Stimulated activated CD8-positive, alpha-beta memory T cell treated with anti-CD3 and anti-CD28 coated beads, Interleukin-12 subunit alpha, Interleukin-12 subunit beta, amount 100 ng/mL, for 1 hour (primary cell): ENCODE measurements around the gene DOCK11.
"Not testable (repeated sequence)": the region's sequence is repeated elsewhere in the genome, so short reads cannot be mapped to it uniquely, and the experiment has no call there.

Experiments used
- DNase-seq: peaks from one replicate; pipeline ENCODE4 v3.0.0-alpha.2; 2020; ENCODE audit warnings: low read depth

DOCK11 gene

DNA sequence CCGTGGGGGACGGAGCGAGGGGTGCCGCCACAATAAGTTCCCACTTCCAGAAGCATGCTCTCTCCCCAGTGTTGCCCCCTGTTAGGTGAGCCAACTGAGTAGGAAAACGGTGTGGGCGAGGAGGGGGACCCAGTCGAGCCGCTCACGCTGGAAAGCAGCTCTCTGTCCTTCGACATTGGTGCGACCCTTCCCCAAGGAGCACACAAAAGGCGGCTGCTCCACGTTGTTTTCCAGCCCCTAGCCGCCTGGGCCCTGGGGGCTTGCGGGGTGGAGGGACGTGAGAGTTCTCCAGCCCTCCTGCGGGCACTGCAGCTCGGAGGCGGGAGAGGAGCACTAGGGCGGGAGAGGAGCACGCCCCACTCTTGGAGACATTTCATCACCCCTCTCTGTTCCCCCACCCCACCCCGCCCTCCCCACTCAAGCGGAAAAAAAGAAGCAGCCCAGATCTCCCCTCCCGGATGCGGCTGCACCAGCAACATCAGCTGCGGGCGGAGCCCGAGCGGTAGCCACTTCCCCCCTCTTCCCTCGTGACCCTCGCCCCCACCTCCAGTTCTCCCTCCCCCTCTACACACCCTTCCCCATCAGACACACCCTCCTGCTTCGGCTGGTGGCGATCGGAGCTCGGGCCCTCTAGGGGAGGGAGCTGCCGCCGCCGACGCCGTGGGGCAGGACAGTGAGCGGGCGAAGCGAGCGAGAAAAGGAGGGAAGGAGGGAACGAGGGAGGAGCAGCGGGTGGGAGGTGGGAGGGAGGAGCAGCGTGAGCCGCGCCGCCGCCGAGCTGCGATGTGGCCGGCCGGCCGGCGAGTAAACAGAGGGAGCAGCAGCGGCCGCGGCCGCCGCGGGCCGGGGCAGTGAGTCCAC lies at the start of gene DOCK11:
TSS of gene DOCK11 (plus strand) at position 755 of the 861 bp plus-strand sequence. CDS start 157 bp downstream, outside the sequence.
- DNase-seq: peak; percentile 69

DNA sequence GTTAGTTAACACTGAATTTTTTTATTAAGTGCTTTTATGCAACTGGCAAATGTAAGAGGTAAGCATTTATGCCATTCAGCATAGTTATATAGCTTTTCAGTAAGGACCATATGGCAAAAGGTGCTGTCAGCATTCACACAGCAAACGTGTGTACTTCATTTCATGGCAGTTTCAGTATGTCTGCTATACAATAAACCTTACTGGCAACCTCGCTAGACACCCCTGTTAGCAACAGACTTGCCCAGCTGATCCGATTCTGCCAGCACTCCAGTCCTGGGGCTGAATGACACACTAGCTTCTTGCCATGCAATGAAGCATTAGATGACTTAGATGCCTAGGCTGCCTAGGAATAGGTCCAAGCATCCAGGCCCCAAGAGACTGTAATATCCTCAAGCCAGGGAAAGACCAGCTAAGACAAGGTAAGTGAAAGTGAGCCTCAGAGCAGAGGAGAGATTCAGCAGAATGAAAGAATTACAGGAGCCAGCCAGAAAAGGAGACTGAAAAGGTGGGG lies 47.3 kb upstream of the DOCK11 start:
- DNase-seq: no peak

DNA sequence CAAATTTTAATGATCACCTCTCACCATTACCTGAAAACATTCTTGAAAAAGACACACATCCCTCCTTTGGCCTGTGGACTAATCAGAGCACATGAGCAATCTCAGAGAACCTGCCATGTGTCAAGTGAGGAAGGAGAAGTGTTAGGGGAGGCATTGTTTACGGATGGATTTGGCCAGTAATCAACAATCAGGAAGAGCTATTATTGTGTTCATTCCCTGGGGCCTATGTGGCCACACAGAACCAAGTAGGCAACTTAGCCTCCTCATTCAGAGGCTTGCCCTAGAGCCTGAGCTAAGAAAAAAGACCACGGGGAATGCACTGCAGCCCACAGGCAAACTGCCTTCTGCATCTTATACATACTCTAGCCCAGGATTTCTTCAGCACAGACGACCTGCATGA lies 40.6 kb upstream of the DOCK11 start:
- no peak for DNase-seq

DNA sequence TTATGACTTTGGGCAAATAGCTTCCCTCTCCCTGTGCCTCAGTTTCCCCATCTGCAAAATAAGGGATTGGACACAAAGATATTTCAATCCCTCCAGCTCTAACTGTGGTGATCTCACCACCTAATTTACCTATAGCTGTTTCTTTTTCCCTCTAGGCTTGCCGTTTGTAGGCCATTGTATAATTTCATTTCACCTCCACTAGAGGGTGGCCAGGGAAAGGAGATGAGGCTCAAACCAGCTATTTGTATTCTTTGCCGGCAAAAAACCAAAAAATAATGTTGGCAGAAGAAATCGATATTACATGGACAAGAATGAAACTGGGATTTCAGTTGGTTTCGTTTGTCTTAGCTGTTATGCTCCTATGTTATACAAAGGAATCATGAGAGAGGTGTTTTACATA lies 36.1 kb upstream of the DOCK11 start:
- peak; percentile 0 for DNase-seq

DNA sequence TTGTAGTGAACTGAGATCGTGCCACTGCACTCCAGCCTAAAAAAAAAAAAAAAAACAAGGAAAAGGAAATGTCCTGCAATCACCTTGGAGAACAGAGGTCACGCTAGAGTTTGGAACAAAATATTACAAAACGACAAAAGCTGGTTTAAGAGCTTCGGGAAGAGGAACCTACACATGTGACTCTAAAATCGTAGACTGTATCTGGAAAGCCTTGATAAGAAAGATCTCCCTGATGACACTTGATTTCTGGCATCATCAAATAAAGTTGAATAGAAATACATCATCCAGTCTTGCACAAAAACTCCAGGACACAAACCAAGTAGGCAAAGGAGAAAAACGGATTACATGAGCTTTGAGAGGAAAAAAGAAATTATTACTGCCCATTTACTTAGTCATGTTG lies 31.1 kb upstream of the DOCK11 start:
- no peak for DNase-seq

DNA sequence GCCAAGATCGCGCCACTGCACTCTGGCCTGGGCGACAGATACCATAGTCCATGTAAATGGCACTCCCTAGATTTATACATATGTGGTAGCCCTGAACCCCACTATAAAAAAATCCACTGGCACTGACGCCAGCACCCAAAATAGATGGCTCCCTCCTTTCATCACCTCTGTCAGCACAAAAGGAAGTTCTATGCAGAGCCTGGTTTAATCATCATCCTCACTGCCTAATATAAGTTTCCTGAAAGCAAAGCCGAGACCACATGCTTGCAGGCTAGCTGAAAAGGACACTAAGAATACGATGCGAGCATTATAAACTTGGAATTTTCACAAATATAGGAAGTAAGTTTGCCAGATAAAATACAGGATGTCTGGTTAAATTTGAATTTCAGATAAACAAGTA lies 27.5 kb upstream of the DOCK11 start:
- no peak for DNase-seq

DNA sequence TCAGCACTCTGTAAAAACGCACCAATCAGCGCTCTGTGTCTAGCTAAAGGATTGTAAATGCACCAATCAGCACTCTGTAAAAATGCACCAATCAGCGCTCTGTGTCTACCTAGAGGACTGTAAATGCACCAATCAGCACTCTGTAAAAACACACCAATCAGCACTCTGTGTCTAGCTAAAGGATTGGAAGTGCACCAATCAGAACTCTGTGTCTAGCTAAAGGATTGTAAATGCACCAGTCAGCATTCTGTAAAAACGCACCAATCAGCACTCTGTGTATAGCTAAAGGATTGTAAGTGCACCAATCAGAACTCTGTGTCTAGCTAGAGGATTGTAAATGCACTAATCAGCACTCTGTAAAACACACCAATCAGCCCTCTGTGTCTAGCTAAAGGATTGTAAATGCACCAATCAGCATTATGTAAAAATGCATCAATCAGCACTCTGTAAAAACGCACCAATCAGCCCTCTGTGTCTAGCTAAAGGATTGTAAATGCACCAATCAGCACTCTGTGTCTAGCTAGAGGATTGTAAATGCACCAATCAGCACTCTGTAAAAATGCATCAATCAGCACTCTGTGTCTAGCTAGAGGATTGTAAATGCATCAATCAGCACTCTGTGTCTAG lies 24.8 kb upstream of the DOCK11 start:
- not testable (repeated sequence) for DNase-seq

DNA sequence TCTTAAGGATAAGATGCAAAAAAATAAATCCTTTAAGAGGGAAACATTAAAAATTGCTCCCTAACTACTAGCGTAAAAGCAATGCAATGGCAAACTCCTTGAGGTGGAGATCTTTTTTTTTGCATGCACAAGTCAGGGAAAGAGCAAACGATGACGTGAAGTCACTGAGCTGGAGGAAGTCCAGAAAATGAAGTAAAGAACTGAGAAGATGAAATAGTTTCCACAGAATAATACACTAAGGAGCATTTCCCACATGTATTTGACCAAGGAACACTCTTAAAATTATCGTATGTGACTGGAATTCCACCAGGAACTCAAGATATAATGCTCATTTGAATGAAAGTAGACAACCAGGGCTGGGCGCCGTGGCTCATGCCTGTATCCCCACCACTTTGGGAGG lies 21.0 kb upstream of the DOCK11 start:
- no peak for DNase-seq

DNA sequence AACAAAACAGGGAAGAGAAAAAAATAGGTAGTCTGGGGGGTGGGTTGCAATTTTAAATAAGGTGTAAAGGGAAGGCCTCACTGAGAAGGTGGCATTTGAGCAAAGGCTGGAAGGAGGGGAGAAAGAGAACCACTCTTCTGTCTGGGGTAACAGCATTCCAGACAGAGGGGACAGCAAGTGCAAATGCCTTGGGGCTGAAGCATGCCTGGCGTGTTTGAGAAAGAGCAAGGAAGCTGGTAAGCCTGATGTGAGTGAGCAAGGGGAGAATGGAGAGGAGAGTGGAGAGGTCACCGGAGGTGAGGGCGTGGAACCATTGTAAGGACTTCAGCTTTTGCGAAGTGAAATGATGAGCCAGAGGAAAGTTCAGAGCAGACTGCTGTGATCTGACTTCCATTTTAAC lies 19.7 kb upstream of the DOCK11 start:
- no peak for DNase-seq

DNA sequence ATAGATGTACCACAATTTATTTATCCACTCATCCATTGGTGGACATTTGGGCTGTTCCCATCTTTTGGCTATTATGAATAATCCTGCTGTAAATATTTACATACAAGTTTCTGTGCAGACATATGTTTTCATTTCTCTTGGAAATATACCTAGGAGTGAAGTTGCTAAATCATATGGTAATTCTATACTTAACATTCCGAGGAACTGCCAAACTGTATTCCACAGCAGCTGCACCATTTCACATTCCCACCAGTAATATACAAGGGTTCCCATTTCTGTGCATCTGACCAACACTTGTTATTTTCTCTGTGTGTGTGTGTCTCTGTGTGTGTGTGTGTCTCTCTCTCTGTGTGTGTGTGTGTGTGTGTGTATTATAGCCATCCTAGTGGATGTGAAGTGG lies 15.4 kb upstream of the DOCK11 start:
- DNase-seq: no peak

DNA sequence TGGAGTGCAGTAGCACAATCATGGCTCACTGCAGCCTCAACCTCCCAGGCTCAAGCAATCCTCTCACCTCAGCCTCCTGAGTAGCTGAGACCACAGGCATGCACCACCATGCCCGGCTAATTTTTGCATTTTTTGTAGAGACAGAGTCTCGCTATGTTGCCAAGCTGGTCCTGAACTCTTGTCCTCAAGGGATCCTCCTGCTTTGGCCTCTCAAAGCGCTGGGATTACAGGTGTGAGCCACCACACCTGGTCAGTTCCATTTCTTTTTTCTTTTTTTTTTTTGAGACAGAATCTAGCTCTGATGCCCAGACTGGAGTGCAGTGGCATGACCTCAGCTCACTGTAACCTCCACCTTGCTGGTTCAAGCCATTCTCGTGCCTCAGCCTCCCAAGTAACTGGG lies 13.2 kb upstream of the DOCK11 start:
- not testable (repeated sequence) for DNase-seq

DNA sequence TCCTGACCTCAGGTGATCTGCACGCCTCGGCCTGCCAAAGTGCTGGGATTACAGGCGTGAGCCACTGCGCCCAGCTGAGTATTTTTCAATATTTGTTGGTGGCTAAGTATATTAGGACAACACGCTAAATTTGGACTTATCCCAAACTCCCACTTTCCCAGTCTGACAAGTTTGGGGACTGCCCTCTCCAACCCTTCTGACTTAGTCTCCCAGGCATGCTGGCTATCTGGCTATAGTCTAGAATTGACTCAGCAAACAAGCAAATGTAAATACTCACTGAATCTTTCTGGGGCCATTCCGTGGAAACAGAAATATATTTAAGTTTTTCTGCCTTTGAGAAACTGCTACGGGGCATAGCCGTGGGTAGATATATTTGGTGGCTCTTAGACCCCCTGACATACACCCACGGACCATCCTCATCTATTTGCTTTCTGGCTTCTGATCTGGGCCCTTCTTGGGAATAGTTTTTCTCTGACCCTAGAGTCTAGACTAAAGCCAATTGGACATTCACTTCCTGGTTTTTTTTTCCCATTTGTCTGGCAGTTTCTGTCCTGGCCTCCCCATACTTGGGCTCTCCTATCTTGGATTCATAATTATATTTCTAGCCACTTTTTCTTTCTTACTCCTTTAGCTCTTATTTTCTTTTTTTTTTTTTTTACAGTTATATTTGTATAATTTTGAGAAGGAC lies 11.3 kb upstream of the DOCK11 start:
- DNase-seq: no peak

DNA sequence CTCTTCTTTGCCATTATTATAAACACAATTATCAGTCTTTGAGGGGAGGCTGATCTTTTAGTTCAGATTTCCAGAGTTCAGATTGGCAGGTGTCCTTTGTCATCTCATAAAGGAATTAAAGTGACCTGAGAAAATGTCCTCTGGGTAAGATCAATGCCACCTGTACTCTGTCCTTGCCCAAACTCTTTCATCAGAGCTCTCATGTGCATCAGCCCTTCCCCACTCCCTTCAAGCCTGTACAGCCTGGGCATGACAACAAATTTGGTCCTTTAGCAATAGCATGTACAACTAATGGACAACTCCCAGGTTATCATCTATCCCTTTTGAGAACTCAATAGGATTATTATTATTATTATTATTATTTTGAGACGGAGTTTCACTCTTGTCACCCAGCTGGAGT lies 8.9 kb upstream of the DOCK11 start:
- not testable (repeated sequence) for DNase-seq

DNA sequence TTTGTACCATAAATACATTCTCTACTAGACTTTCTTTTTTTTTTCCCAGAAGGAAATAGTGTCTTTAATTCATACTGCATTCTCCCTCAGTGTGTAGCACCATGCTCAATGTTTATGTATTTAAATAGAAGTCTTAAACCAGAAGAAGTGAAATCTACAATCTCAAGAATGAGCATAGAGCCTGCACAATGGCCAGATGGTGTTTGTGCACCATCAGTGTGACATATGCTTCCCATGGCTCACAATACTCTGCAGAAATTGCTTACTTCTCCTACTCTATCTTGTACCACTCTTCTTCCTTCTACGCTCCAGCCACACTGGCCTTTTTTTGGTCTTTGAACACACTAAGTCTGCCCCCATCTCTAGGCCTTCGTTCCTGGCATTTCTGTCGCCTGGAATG lies 2.6 kb upstream of the DOCK11 start:
- no peak for DNase-seq

DNA sequence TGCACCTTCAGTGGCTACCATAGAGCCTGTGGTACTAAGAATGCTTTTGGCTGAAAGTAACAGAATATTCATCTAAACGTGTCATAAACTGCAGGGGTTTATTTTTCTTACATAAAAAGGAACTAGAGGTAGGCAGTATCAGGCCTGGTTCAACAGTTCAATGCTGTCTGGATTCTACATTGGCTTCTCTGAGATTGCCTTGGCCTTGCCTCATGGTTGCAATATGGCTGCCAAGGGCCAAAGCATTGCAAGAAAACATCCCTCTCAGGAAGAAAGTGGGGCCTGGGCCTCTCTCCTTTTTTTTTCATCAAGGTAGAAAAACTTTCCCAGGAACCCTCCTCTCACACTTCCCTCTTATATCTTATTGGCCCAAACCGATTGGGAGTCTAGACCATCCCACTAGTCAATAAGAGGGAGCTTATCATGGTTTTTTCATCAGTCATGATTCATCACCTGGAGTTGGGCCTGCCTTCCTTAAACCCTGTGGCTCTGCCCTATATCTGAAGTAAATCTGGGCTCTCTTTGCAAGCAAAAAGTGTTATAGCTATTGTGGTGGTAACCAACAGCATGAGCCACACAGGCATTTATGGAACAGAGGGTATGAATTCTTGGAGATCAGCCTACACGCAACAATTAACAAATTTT lies 1.8 kb upstream of the DOCK11 start:
- DNase-seq: no peak

DNA sequence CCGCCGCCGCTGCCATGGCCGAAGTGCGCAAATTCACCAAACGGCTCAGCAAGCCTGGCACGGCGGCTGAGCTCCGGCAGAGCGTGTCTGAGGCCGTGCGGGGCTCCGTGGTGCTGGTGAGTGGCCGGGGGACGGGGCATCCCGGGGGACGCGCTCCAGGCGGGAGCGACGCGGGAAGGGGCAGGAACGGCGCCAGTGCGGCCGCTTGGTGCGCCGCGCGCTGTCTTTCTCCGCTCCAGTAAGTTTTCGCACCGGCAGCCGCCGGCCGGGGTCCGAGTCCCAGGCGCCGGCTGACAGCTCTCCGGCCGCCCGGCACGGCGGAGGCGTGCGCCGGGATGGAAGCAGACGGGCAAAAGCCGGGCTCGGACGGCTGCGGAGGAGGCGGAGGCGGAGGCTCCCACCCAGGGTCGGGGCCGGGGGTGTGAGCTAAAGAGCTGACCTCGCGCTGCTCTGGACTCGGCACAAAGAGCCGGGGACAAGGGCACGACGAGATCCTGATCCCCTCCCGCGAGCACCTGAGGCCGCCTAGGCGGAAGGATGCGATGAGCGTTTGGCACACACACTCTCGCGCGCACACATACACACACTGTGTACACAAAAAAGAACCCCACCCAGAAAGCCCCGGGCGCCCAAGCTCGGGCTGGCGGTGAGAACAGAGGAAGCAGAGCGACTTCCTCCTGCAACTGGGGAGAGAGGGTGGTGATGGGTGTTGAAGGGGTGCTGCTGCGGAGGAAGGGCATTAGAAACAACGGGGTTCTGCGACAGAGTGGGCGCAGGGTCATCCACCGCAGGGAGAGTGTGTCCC lies 545 bp downstream of the DOCK11 start:
- DNase-seq: peak; percentile 64

DNA sequence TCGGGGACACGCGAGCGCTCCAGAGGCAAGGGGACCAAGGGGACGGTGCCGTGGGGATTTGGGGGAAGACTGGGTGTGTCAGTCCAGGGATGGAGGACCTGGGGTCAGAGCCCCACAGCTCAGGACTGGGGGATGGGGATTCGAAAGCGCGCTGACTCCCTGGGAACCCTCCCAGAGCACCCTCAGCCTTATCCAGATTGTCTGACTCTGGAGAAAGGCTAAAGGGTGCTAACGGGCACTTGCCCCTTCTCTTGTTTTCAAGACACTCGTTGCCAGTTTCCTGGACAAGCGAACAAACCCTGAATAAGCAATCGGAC lies 1.1 kb downstream of the DOCK11 start:
- DNase-seq: no peak

DNA sequence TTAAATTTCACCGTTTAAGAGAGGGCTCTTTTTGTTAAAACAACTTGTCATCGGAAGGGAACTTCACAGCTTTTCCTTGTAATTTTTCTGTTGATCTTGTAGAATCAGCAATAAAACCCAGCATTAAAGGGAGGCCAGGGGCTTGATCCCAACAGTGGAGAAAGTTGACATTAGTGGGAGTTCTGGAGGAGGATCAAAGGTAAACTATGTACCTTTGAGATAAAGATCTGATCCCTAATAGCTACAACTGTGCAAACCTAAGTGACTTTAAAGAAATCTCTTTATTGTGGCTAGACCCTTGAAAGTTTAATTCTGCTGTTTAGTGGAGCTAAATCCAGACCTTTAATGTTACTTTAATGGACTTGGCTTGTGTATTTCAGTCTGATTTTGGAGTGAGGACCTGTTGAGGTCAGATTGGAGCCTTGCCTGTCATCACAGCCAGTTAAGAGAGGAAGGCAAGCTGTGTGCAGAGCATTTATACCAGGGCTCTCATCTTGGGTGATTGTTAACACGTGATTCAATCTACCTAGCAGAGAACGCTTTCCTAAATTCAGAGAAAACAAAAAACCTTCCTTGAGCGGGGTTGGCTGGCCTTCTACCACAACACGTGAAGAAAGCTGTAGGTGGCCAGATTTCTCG lies 1.7 kb downstream of the DOCK11 start:
- no peak for DNase-seq

DNA sequence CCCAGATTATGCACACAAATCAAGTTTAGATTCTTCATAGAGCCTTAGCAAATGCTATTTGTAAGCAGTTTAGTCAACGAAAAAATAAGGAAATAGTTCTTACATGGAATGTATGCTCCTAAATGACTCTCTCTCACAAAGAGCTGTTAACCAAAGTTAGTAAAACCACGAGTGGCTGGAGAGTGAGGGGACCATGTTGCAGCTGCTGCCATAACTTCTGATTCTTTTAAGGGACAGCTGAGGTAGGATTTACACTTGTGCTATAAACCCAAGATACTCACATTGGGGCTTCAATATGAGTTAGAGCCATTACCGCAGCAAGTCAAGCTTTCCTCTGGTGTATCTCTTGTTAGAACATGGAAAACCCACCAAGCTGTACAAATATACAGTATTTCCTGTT lies 2.7 kb downstream of the DOCK11 start:
- no peak for DNase-seq

DNA sequence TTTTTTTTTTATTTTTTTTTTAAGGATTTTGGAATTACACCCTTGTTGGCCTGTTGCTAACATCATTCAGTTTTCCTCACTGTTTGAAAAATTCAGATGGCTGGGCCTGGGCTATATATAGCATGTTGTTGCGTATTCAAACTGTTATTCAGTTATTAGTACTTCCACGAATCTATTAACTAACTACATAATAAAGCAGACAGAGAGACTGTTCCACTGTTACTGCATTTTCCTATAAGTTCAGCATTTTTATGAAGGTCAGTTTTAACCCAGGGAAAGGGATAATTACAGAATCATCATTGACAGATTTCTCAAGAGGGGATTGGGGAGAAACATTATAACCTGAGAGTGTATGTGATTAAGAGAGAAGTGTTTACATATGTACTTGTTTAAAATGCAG lies 3.1 kb downstream of the DOCK11 start:
- DNase-seq: no peak

DNA sequence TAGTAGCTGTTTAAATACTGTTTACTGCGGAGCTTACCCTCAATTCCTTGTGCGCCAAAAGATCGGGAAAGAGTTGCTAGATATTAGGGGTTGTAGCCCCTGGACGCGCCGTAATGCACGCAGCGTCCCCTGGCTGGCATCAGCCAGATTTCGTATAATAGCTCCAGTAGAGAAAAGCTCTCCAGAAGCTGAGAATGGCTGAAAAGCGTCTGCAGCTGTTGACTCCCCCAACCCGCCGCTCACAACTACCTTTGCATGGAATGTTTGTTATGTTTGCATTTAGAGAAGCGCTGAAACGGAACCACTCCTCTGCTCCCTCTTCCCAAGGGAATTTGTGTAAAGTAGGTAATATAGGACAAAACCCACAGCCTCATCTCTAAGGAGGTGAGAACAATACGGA lies 3.7 kb downstream of the DOCK11 start:
- DNase-seq: no peak
